Iris pigment epithelial cell (primary cell): Measurements from ENCODE around the gene ERCC5.

Experiments used
- DNase-seq: peaks from one replicate; pipeline ENCODE4 v3.0.0-alpha.2; 2011; ENCODE audit warnings: low read depth

Gene ERCC5

GRCh38 chr13:102845289-102845629 is 573 bp upstream of the ERCC5 start:
- no peak for DNase-seq

- DNase-seq, result peak; percentile 55
Observed at GRCh38 chr13:102846261-102847015, 606 bp downstream of the ERCC5 start.

GRCh38 chr13:102847272-102848234 is 1.7 kb downstream of the ERCC5 start:
- peak; percentile 52 for DNase-seq

GRCh38 chr13:102848956-102849355 is 3.1 kb downstream of the ERCC5 start:
- no peak for DNase-seq

GRCh38 chr13:102852556-102852955 is 6.7 kb downstream of the ERCC5 start:
- DNase-seq, result no peak

- DNase-seq, result no peak
Observed at GRCh38 chr13:102854675-102855074, 8.8 kb downstream of the ERCC5 start.

GRCh38 chr13:102856557-102856956 is 10.7 kb downstream of the ERCC5 start:
- DNase-seq, result no peak

GRCh38 chr13:102862624-102863210 is 16.9 kb downstream of the ERCC5 start:
- no peak for DNase-seq

GRCh38 chr13:102863590-102863989 is 17.8 kb downstream of the ERCC5 start:
- no peak for DNase-seq

- peak; percentile 71 for DNase-seq
Observed at GRCh38 chr13:102868366-102868936, 22.6 kb downstream of the ERCC5 start.

GRCh38 chr13:102869948-102870676 is 24.3 kb downstream of the ERCC5 start:
- no peak for DNase-seq

- peak; percentile 64 for DNase-seq
Observed at GRCh38 chr13:102870677-102871415, 25.0 kb downstream of the ERCC5 start.

- peak; percentile 26 for DNase-seq
Observed at GRCh38 chr13:102872131-102872530, 26.3 kb downstream of the ERCC5 start.

GRCh38 chr13:102872531-102872930 is 26.7 kb downstream of the ERCC5 start:
- DNase-seq, result no peak

- DNase-seq, result peak; percentile 71
Observed at GRCh38 chr13:102873653-102874052, 27.8 kb downstream of the ERCC5 start.

- DNase-seq, result no peak
Observed at GRCh38 chr13:102875256-102875655, 29.4 kb downstream of the ERCC5 start.

GRCh38 chr13:102877303-102877702 is 31.5 kb downstream of the ERCC5 start:
- peak; percentile 87 for DNase-seq

- peak; percentile 67 for DNase-seq
Observed at GRCh38 chr13:102878481-102878880, 32.6 kb downstream of the ERCC5 start.

GRCh38 chr13:102879793-102880499 is 34.1 kb downstream of the ERCC5 start:
- no peak for DNase-seq
